Gastrocnemius medialis (tissue), 4 donors: Measurements from ENCODE around the gene MARCHF3. TPM values are rescaled to one million over a fixed set of nuclear protein-coding genes. Genes with fewer than 3 reads are reported as not detected.

Experiments
- ATAC-seq, 2 donors: fragments of 150-250 bp; one replicate each; pipeline ENCODE4 v1.9.1; 2016
- DNase-seq, 2 donors: peaks; one replicate each; pipeline ENCODE4 v3.0.0-alpha.2; 2019
- H3K27ac ChIP-seq, 4 donors: fragments of 200-600 bp; sonication (generic); 1 replicate in 1 of 4; 2 replicates in 3 of 4; pipeline ENCODE4 v1.5.1; 2016 to 2018; ENCODE audit warnings: mild to moderate bottlenecking in 2 of 4, moderate library complexity in 1 of 4
- H3K27me3 ChIP-seq, 3 donors: fragments of 200-600 bp; sonication (generic) in 2 of 3; 1 replicate in 1 of 3; 2 replicates in 2 of 3; pipeline versions ENCODE4 v1.5.1 to v1.6.0; 2016 to 2019; ENCODE audit warnings: mild to moderate bottlenecking in 1 of 3, moderate library complexity in 1 of 3
- H3K36me3 ChIP-seq, 2 donors: fragments of 200-600 bp; sonication (generic) in 1 of 2; one replicate each; pipeline ENCODE4 v1.5.1; 2017 to 2018
- H3K4me1 ChIP-seq, 2 donors: fragments of 200-600 bp; sonication (generic) in 1 of 2; one replicate each; pipeline ENCODE4 v1.5.1; 2016 to 2017; ENCODE audit warnings: mild to moderate bottlenecking in 2 of 2
- H3K4me3 ChIP-seq, 4 donors: fragments of 200-600 bp; sonication (generic) in 3 of 4; 1 replicate in 1 of 4; 2 replicates in 3 of 4; pipeline ENCODE4 v1.5.1; 2016 to 2019; ENCODE audit warnings: mild to moderate bottlenecking in 2 of 4
- H3K9me3 ChIP-seq, 3 donors: fragments of 200-600 bp; sonication (generic) in 2 of 3; 1 replicate in 1 of 3; 2 replicates in 2 of 3; pipeline ENCODE4 v1.5.1; 2016 to 2019
- POLR2A ChIP-seq, 2 donors: fragments of 450-650 bp; IDR thresholded peaks; one replicate each; pipeline ENCODE4 v1.6.1; 2017; ENCODE audit warnings: antibody characterized with exemption in 2 of 2, mild to moderate bottlenecking in 2 of 2, moderate library complexity in 2 of 2
- in situ Hi-C, 4 donors: fragments of 200-750 bp; cut with MboI; loops; one replicate each; pipeline versions ENCODE4 v1.15.0 to v1.8.0; 2017; ENCODE audit warnings: low sequenced_read_pairs in 4 of 4
- intact Hi-C: fragments of 100-400 bp; cut with DNase I; formaldehyde crosslinking; loops from one replicate; pipeline ENCODE4 v1.15.1; 2023; ENCODE audit warnings: low total_unique reads
- total RNA-seq, 4 donors: library from RNA; depleted of rRNA; stranded (reverse); fragments of >200 nt; gene quantifications; one replicate each; pipeline versions ENCODE4 v1.1.0 to v1.2.3, GENCODE V29; 2016
- TF ChIP-seq, protein P1 (sequence below), 5 experiments: fragments of 450-650 bp in 3 of 5; fragments of 200-600 bp in 2 of 5; sonication (generic) in 2 of 5; IDR thresholded peaks in 4 of 5; conservative IDR thresholded peaks in 1 of 5; 1 replicate in 4 of 5; 2 replicates in 1 of 5; pipeline ENCODE4 v1.5.1; 2016 to 2019; ENCODE audit warnings: antibody characterized with exemption in 5 of 5, mild to moderate bottlenecking in 3 of 5, moderate library complexity in 3 of 5

MARCHF3 gene
- total RNA-seq, 4 donors from 2014 or later = 2.4 to 6.2 (median 3.6) TPM

DNA sequence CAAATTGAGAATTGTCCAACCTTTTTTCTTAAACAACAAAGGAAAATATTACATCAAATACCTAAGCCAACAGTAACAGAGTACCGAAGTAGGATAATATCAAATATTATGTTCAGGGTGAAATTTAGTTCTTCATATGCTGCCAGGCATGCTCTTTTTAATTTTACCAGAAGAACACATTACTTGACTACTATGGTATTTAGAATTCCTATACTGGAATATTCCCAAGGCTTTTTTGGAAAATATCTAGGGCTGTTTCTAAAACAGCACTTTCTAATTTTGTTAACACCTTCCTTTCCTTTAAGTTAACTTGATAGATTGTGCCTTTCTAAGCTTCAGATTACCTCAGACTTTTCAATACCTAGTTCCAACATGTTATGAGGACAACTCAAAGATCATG lies 48.7 kb downstream of the MARCHF3 start:
- ATAC-seq (no peak), DNase-seq (no peak)
- no peaks in the 10 kb centered on the region for H3K27me3 ChIP-seq
- no peak overlapping the region for H3K27ac ChIP-seq
- no peaks in the 10 kb centered on the region for H3K36me3 ChIP-seq
- no peak for TF ChIP-seq POLR2A (IDR thresholded peaks at IDR 0.05)
- TF ChIP-seq, protein P1, sequence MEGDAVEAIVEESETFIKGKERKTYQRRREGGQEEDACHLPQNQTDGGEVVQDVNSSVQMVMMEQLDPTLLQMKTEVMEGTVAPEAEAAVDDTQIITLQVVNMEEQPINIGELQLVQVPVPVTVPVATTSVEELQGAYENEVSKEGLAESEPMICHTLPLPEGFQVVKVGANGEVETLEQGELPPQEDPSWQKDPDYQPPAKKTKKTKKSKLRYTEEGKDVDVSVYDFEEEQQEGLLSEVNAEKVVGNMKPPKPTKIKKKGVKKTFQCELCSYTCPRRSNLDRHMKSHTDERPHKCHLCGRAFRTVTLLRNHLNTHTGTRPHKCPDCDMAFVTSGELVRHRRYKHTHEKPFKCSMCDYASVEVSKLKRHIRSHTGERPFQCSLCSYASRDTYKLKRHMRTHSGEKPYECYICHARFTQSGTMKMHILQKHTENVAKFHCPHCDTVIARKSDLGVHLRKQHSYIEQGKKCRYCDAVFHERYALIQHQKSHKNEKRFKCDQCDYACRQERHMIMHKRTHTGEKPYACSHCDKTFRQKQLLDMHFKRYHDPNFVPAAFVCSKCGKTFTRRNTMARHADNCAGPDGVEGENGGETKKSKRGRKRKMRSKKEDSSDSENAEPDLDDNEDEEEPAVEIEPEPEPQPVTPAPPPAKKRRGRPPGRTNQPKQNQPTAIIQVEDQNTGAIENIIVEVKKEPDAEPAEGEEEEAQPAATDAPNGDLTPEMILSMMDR (IDR thresholded peaks at IDR 0.05 in 4 of 5, conservative IDR thresholded peaks at IDR 0.05 in 1 of 5) = no peak
- no peaks in the 10 kb centered on the region for H3K9me3 ChIP-seq
- intact Hi-C loops (no loop called here), in situ Hi-C loops (no loop called here)
- H3K4me3 ChIP-seq = no peak overlapping the region
- H3K4me1 ChIP-seq = peaks cover 10 to 11% of the 10 kb centered on the region in 2 donors

DNA sequence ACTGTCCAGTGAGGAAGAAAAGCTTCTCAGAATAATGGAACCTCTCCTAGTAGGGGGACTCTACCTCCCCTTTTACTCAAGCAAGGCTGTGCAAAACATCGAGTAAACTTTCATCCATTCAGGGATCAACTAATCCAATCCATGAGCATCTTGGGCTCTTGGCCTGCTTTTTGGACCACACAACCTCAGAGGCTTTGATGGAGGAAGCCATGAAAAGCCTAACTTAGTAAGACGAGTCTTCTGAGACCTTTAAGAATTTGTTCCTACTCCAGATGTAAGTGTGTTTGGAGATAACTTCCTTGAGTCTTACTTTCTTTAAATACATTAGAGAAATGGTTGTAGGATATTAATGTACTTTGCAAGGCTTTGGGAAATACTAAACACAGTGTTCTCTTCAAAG lies 49.1 kb downstream of the MARCHF3 start:
- H3K9me3 ChIP-seq = no peaks in the 10 kb centered on the region
- intact Hi-C loops (no loop called here), in situ Hi-C loops (no loop called here)
- TF ChIP-seq POLR2A (IDR thresholded peaks at IDR 0.05) = no peak
- TF ChIP-seq, protein P1 (IDR thresholded peaks at IDR 0.05 in 4 of 5, conservative IDR thresholded peaks at IDR 0.05 in 1 of 5) = no peak
- ATAC-seq (no peak), DNase-seq (no peak)
- H3K36me3 ChIP-seq = no peaks in the 10 kb centered on the region
- H3K27ac ChIP-seq = no peak overlapping the region
- no peaks in the 10 kb centered on the region for H3K27me3 ChIP-seq
- H3K4me1 ChIP-seq = peaks cover 10 to 11% of the 10 kb centered on the region in 2 donors
- H3K4me3 ChIP-seq = no peak overlapping the region

DNA sequence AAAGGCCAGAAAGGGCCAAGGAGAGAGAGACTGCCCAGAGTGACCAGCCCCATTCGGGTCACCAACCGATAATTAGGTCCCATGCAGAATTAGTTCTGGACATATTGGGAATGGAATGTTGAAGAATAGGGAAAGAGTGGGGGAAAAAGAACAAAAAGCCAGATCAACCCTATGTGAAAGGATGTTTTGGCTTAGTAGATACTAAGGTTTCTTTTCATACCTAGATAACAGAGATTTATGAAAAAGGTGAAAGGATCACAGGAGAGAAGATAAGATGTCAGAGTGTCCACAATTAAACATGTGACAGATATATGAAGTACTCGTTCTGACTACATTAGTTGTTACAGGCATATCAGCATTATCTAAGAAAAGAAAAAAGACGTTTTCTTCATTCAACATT lies 52.1 kb downstream of the MARCHF3 start:
- H3K27ac ChIP-seq = no peak overlapping the region

DNA sequence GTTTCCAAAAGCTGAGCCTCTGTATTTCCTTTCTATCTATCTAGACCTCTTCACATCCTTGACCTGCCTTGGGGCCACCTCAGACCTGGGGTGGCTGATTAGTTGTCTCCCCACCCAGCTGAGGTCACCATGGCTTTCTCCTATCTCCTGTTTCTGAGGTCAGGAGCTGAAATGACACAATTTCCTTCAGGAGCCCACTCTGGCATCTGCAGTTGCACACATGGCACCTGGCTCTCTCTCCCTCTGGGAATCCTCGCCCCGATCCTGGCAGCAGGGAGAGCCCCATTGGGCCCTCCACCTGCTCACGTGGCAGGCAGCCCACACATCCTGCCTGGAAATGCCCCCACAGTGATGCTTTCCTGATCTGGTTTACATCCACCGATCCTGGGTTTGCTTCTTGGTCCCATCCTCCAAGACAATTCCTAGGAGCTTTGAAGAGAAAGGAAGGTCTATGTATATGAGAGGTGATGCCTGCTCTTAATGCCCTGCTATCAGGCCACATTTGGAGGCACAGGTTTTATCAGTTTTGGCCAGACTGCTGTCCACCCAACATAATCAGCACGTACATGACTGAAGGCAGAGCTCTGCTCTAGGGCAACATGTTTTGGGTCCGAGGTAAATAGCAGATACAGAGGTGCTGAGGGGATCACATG lies 53.7 kb downstream of the MARCHF3 start:
- DNase-seq = no peak
- Histone ChIP-seq H3K36me3 (no peaks in the 10 kb centered on the region), H3K4me3 (no peak overlapping the region), H3K27me3 (no peaks in the 10 kb centered on the region), H3K4me1 (peaks cover 13 to 14% of the 10 kb centered on the region in 2 donors), H3K9me3 (no peaks in the 10 kb centered on the region), H3K27ac (no peak overlapping the region)
- in situ Hi-C loops (no loop called here), intact Hi-C loops (no loop called here)
- ATAC-seq = no peak
- TF ChIP-seq POLR2A (IDR thresholded peaks at IDR 0.05) = no peak
- TF ChIP-seq, protein P1 (IDR thresholded peaks at IDR 0.05 in 4 of 5, conservative IDR thresholded peaks at IDR 0.05 in 1 of 5) = no peak

More for the DNA sequence above, 52.1 kb downstream of the MARCHF3 start:
- TF ChIP-seq POLR2A (IDR thresholded peaks at IDR 0.05) = no peak
- TF ChIP-seq, protein P1 (IDR thresholded peaks at IDR 0.05 in 4 of 5, conservative IDR thresholded peaks at IDR 0.05 in 1 of 5) = no peak
- Histone ChIP-seq H3K4me1 (peaks cover 8 to 10% of the 10 kb centered on the region in 2 donors), H3K4me3 (no peak overlapping the region), H3K36me3 (no peaks in the 10 kb centered on the region), H3K27me3 (no peaks in the 10 kb centered on the region), H3K9me3 (no peaks in the 10 kb centered on the region)
- DNase-seq = no peak
- intact Hi-C loops (no loop called here), in situ Hi-C loops (no loop called here)
- no peak for ATAC-seq

DNA sequence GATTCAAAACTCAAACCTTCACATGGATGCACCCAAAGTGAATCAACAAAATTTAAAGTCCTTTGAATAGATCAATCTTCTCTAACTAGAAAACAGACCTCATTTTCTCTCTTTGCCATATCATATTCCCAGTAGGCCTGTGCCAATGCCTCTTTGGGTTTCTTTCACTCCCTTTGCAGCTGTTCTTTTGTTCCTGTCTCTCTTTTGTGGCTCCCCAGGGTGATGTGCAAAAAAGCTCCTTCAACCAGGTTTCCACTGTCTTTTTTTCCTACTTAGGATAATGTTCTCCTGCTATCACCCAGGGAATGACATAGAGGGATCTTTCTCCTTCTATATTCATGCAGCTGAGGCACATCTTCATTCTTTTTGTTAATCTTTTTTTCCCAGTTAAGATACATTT lies 54.6 kb downstream of the MARCHF3 start:
- intact Hi-C loops (no loop called here), in situ Hi-C loops (no loop called here)
- Histone ChIP-seq H3K27ac (no peak overlapping the region), H3K4me3 (no peak overlapping the region), H3K36me3 (no peaks in the 10 kb centered on the region), H3K4me1 (peaks cover 14 to 21% of the 10 kb centered on the region in 2 donors), H3K27me3 (no peaks in the 10 kb centered on the region), H3K9me3 (no peaks in the 10 kb centered on the region)
- no peak for ATAC-seq
- DNase-seq = no peak
- TF ChIP-seq, protein P1 (IDR thresholded peaks at IDR 0.05 in 4 of 5, conservative IDR thresholded peaks at IDR 0.05 in 1 of 5) = no peak
- TF ChIP-seq POLR2A (IDR thresholded peaks at IDR 0.05) = no peak
